Activated T-helper 2 cell treated with anti-CD3 and anti-CD28 coated beads, Interferon-gamma antibody, Interleukin-2, Interleukin-4, amounts not matched to agents 10 μg/mL and 5 μg/mL and 100 μg/mL, durations not matched to agents 14 hours and 24 hours and 36 hours (primary cell): ENCODE data around the gene LILRB3. TPM values are rescaled to one million over a fixed set of nuclear protein-coding genes. Genes with fewer than 3 reads are reported as not detected.
"Not testable (repeated sequence)": the region's sequence is repeated elsewhere in the genome, so short reads cannot be mapped to it uniquely, and the experiment has no call there.

Source experiments
- DNase-seq: peaks from one replicate; pipeline ENCODE4 v3.0.0; 2021; ENCODE audit warnings: low spot score
- H3K27ac Mint-ChIP-seq: one replicate; pipeline ENCODE4 v1.8.0; 2021; ENCODE audit warnings: mixed read lengths
- H3K27me3 Mint-ChIP-seq: one replicate; pipeline ENCODE4 v1.8.0; 2021; ENCODE audit warnings: low read depth, mixed read lengths
- H3K36me3 Mint-ChIP-seq: one replicate; pipeline ENCODE4 v1.8.0; 2021; ENCODE audit warnings: low read depth, mixed read lengths
- H3K4me1 Mint-ChIP-seq: one replicate; pipeline ENCODE4 v1.8.0; 2021; ENCODE audit warnings: low read depth, mixed read lengths
- H3K4me3 Mint-ChIP-seq: one replicate; pipeline ENCODE4 v1.8.0; 2021; ENCODE audit warnings: low read depth, mild to moderate bottlenecking, moderate library complexity, mixed read lengths
- H3K9me3 Mint-ChIP-seq: one replicate; pipeline ENCODE4 v1.8.0; 2021; ENCODE audit warnings: mixed read lengths
- intact Hi-C: fragments of 100-400 bp; cut with micrococcal nuclease; formaldehyde crosslinking; loops from one replicate; pipeline ENCODE4 v1.15.1; 2023
- total RNA-seq: library from RNA; stranded (reverse); gene quantifications from 2 replicates; pipeline ENCODE4 v1.2.3, GENCODE V29; 2022

Gene LILRB3
- total RNA-seq, 1 donor from 2014 or later, result 0.64 TPM

GRCh38 chr19:54216869-54217268, 5.9 kb downstream of the LILRB3 start:
- Mint-ChIP-seq H3K27ac (no peak overlapping the region), H3K36me3 (peaks cover 25% of the 10 kb centered on the region), H3K4me1 (no peaks in the 10 kb centered on the region), H3K9me3 (no peaks in the 10 kb centered on the region), H3K27me3 (no peaks in the 10 kb centered on the region), H3K4me3 (no peak overlapping the region)
- DNase-seq, result no peak
- intact Hi-C loops, result no loop called here

- Mint-ChIP-seq H3K36me3 (peaks cover 41% of the 10 kb centered on the region), H3K4me1 (peaks cover 15% of the 10 kb centered on the region)
- H3K4me3 Mint-ChIP-seq, DNase-seq, H3K27ac Mint-ChIP-seq, H3K27me3 Mint-ChIP-seq, H3K9me3 Mint-ChIP-seq: not testable (repeated sequence)
- intact Hi-C loops, result loop anchor here (5.0 kb wide), 1 partner anchor 33 kb away; no protein-coding TSS in a partner anchor
Observed at GRCh38 chr19:54214734-54215133, 8.1 kb downstream of the LILRB3 start.

GRCh38 chr19:54214217-54214616, 8.6 kb downstream of the LILRB3 start:
- not testable (repeated sequence) for H3K4me3 Mint-ChIP-seq, DNase-seq, H3K27me3 Mint-ChIP-seq, H3K27ac Mint-ChIP-seq, H3K9me3 Mint-ChIP-seq
- peaks cover 44% of the 10 kb centered on the region for H3K36me3 Mint-ChIP-seq
- peaks cover 20% of the 10 kb centered on the region for H3K4me1 Mint-ChIP-seq
- intact Hi-C loops, result loop anchor here (5.0 kb wide), 1 partner anchor 33 kb away; no protein-coding TSS in a partner anchor

GRCh38 chr19:54211235-54211634, 11.6 kb downstream of the LILRB3 start:
- intact Hi-C loops, result loop anchor here (2.0 to 5.0 kb wide), 3 partner anchors 20 to 52 kb away; partner anchors contain the start of gene LENG1
- H3K36me3 Mint-ChIP-seq, result peaks cover 66% of the 10 kb centered on the region
- H3K4me1 Mint-ChIP-seq, result peaks cover 49% of the 10 kb centered on the region
- peak overlapping the region; percentile 47 for H3K4me3 Mint-ChIP-seq
- no peak for DNase-seq
- H3K27ac Mint-ChIP-seq, result peak overlapping the region; percentile 87
- H3K27me3 Mint-ChIP-seq, result no peaks in the 10 kb centered on the region
- no peaks in the 10 kb centered on the region for H3K9me3 Mint-ChIP-seq

- H3K36me3 Mint-ChIP-seq, result peaks cover 72% of the 10 kb centered on the region
- H3K9me3 Mint-ChIP-seq, result no peaks in the 10 kb centered on the region
- peak overlapping the region; percentile 71 for H3K27ac Mint-ChIP-seq
- intact Hi-C loops, result loop anchor here (1.0 to 10.0 kb wide), 6 partner anchors 10 to 1045 kb away; partner anchors contain the start of genes LENG1, PPP6R1 and RPS9
- DNase-seq, result no peak
- H3K27me3 Mint-ChIP-seq, result no peaks in the 10 kb centered on the region
- H3K4me3 Mint-ChIP-seq, result peak overlapping the region; percentile 30
- peaks cover 59% of the 10 kb centered on the region for H3K4me1 Mint-ChIP-seq
Observed at GRCh38 chr19:54209811-54210494, 12.9 kb downstream of the LILRB3 start.

- Mint-ChIP-seq H3K27me3 (no peaks in the 10 kb centered on the region), H3K27ac (peak overlapping the region; percentile 92), H3K9me3 (no peaks in the 10 kb centered on the region), H3K4me3 (no peak overlapping the region), H3K4me1 (peaks cover 67% of the 10 kb centered on the region), H3K36me3 (peaks cover 79% of the 10 kb centered on the region)
- no peak for DNase-seq
- intact Hi-C loops, result loop anchor here (10.0 kb wide), 1 partner anchor 1046 kb away; the partner anchor contains the start of gene PPP6R1
Observed at GRCh38 chr19:54209058-54209810, 13.6 kb downstream of the LILRB3 start.

GRCh38 chr19:54208784-54209057, 14.1 kb downstream of the LILRB3 start:
- peaks cover 84% of the 10 kb centered on the region for H3K36me3 Mint-ChIP-seq
- no peaks in the 10 kb centered on the region for H3K9me3 Mint-ChIP-seq
- H3K27me3 Mint-ChIP-seq, result no peaks in the 10 kb centered on the region
- no peak for DNase-seq
- H3K27ac Mint-ChIP-seq, result peak overlapping the region; percentile 92
- intact Hi-C loops, result loop anchor here (10.0 kb wide), 1 partner anchor 1046 kb away; the partner anchor contains the start of gene PPP6R1
- H3K4me1 Mint-ChIP-seq, result peaks cover 67% of the 10 kb centered on the region
- H3K4me3 Mint-ChIP-seq, result peak overlapping the region; percentile 62

GRCh38 chr19:54207983-54208783, 14.6 kb downstream of the LILRB3 start:
- H3K27ac Mint-ChIP-seq, result peak overlapping the region; percentile 92
- no peaks in the 10 kb centered on the region for H3K9me3 Mint-ChIP-seq
- H3K27me3 Mint-ChIP-seq, result no peaks in the 10 kb centered on the region
- peaks cover 87% of the 10 kb centered on the region for H3K36me3 Mint-ChIP-seq
- intact Hi-C loops, result loop anchor here (10.0 kb wide), 1 partner anchor 1047 kb away; the partner anchor contains the start of gene PPP6R1
- peak overlapping the region; percentile 62 for H3K4me3 Mint-ChIP-seq
- no peak for DNase-seq
- H3K4me1 Mint-ChIP-seq, result peaks cover 70% of the 10 kb centered on the region

- H3K36me3 Mint-ChIP-seq, result peaks cover 87% of the 10 kb centered on the region
- H3K4me1 Mint-ChIP-seq, result peaks cover 76% of the 10 kb centered on the region
- peak overlapping the region; percentile 92 for H3K27ac Mint-ChIP-seq
- peak overlapping the region; percentile 67 for H3K4me3 Mint-ChIP-seq
- no peaks in the 10 kb centered on the region for H3K9me3 Mint-ChIP-seq
- DNase-seq, result no peak
- no peaks in the 10 kb centered on the region for H3K27me3 Mint-ChIP-seq
- intact Hi-C loops, result loop anchor here (10.0 kb wide), 1 partner anchor 1047 kb away; the partner anchor contains the start of gene PPP6R1
Observed at GRCh38 chr19:54207676-54207982, 15.2 kb downstream of the LILRB3 start.

GRCh38 chr19:54207193-54207592, 15.6 kb downstream of the LILRB3 start:
- intact Hi-C loops, result loop anchor here (10.0 kb wide), 1 partner anchor 1048 kb away; the partner anchor contains the start of gene PPP6R1
- not testable (repeated sequence) for DNase-seq, H3K27me3 Mint-ChIP-seq, H3K9me3 Mint-ChIP-seq
- Mint-ChIP-seq H3K36me3 (peaks cover 90% of the 10 kb centered on the region), H3K27ac (peak overlapping the region; percentile 92), H3K4me3 (peak overlapping the region; percentile 67), H3K4me1 (peaks cover 80% of the 10 kb centered on the region)

GRCh38 chr19:54206831-54207177, 16.0 kb downstream of the LILRB3 start:
- peaks cover 91% of the 10 kb centered on the region for H3K36me3 Mint-ChIP-seq
- H3K4me1 Mint-ChIP-seq, result peaks cover 82% of the 10 kb centered on the region
- H3K4me3 Mint-ChIP-seq, result peak overlapping the region; percentile 67
- intact Hi-C loops, result loop anchor here (10.0 kb wide), 1 partner anchor 1048 kb away; the partner anchor contains the start of gene PPP6R1
- H3K9me3 Mint-ChIP-seq, result no peaks in the 10 kb centered on the region
- no peak for DNase-seq
- H3K27me3 Mint-ChIP-seq, result no peaks in the 10 kb centered on the region
- peak overlapping the region; percentile 92 for H3K27ac Mint-ChIP-seq

GRCh38 chr19:54206030-54206830, 16.6 kb downstream of the LILRB3 start:
- peaks cover 94% of the 10 kb centered on the region for H3K36me3 Mint-ChIP-seq
- H3K4me3 Mint-ChIP-seq, result peak overlapping the region; percentile 67
- H3K4me1 Mint-ChIP-seq, result peaks cover 84% of the 10 kb centered on the region
- no peaks in the 10 kb centered on the region for H3K9me3 Mint-ChIP-seq
- no peaks in the 10 kb centered on the region for H3K27me3 Mint-ChIP-seq
- peak overlapping the region; percentile 92 for H3K27ac Mint-ChIP-seq
- no peak for DNase-seq
- intact Hi-C loops, result loop anchor here (10.0 kb wide), 1 partner anchor 1049 kb away; the partner anchor contains the start of gene PPP6R1
